Pericardium fibroblast (primary cell): ENCODE data around the gene NCF1. TPM values are rescaled to one million over a fixed set of nuclear protein-coding genes. Genes with fewer than 3 reads are reported as not detected.

ENCODE experiments used
- total RNA-seq: library from RNA; depleted of rRNA; stranded (reverse); fragments of >200 nt; gene quantifications from 2 replicates; pipeline ENCODE4 v1.2.3, GENCODE V29; 2015

Gene NCF1
- not detected in 2 replicates for total RNA-seq

DNA sequence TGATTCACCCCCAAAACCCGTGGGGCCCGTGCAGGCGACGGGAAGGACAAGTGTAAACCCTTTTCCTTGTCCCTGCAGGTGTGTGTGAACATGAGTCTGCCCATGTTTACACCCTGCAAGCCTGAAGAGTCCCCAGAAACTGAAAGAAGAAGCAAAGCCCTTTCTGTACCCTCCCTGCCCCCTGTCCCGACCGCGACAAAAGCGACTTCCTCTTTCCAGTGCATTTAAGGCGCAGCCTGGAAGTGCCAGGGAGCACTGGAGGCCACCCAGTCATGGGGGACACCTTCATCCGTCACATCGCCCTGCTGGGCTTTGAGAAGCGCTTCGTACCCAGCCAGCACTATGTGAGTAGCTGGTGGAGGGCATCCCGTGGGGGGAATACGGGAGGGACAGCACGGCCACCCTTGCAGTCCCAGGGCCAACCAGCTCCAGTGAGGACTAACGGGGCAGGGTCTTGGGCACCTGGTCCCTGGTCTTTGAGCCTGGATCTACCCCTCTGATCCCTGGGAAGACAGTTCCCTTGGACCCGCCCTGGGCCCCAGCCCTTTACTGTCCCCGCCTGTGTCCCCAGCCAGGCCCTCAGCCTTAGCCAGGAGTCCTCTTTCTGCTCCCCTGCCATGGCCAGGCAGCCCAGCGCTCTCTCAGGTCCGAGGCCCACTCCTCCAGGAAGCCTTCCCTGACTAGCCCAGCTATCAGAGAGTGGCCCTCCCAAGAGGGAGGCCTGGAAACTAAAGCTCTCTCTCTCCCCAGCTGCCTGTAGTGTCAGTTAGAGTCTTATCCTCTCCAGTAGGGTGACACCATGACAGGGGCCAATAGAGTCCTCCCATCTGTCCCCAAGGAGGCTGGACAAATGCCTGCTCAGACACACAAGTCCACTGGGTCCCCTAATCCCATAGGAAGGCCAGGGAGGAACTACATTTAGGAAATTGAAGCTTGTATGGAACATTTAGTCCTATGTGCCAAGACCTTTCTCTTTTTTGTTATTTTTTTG is at the start of gene NCF1:
NCF1 (plus strand) TSS at position 252 of the 991 bp plus-strand sequence; CDS start at position 273, 21 bp downstream.

Other genes starting within 250 kb of the NCF1 start
- gene GTF2I, start 116.3 kb upstream of the NCF1 start, total RNA-seq = 69.3 and 78.0 TPM in 2 replicates
- 3.5 and 6.5 TPM in 2 replicates for gene GTF2IRD2, start 77.6 kb downstream of the NCF1 start, total RNA-seq
- 16.0 and 19.7 TPM in 2 replicates for gene CASTOR2, start 190.7 kb downstream of the NCF1 start, total RNA-seq